GM04503 (cell line): Measurements from ENCODE around the gene HBG1.
A peak's percentile ranks its signal among the peaks of the same experiment; 100 is the strongest.

Experiments used
- DNase-seq: peaks from one replicate; pipeline ENCODE4 v3.0.0-alpha.2; 2012; ENCODE audit warnings: low read depth

The HBG1 gene

GRCh38 chr11:5225480-5225871 is 24.2 kb downstream of the HBG1 start:
- no peak for DNase-seq

GRCh38 chr11:5224538-5225479 is 24.8 kb downstream of the HBG1 start:
- DNase-seq, result no peak

- no peak for DNase-seq
Observed at GRCh38 chr11:5223686-5224085, 26.0 kb downstream of the HBG1 start.

DNA sequence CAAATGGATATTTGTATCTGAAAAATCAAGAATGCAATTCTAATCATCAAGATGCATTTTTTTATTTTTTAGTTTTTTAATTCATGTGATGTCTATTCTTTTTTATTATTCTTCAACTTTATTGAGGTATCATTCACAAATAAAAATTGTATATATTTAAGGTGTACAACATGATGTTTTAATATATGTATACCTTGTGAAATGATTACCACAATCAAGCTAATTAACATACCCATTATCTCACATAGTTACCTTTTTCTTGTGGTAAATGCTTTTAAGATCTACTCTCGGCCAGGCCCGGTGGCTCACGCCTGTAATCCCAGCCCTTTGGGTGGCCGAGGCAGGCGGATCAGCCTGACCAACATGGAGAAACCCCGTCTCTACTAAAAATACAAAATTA is 26.5 kb downstream of the HBG1 start:
- DNase-seq, result no peak

GRCh38 chr11:5210376-5210885 is 39.2 kb downstream of the HBG1 start:
- no peak for DNase-seq

- peak; percentile 35 for DNase-seq
Observed at GRCh38 chr11:5204787-5205186, 44.9 kb downstream of the HBG1 start.

GRCh38 chr11:5203366-5203765 is 46.3 kb downstream of the HBG1 start:
- no peak for DNase-seq

DNA sequence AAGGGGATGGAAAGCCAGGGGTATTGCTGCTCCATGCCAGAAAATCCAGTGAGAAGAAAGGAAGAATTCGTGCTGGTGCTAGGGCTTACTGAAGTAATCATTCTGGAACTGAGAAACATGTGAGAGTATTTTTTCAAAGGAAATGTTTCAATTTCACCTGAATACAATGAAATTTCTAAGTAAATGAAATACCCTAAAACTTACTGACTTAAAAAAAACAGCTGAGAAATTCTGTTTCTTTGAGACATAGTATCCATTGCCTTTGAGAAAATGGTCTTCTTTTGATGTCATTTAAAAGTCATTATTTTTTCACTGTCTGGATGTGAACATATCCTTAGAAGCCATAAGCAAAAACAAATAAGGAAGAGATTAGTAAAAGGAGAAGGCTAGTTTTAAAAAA is 49.1 kb downstream of the HBG1 start, which contains the start of gene OR51V1:
Gene OR51V1, minus strand, starts transcription at position 101 of the 400 bp plus-strand sequence. Its CDS starts 0 bp downstream, at position 101.
- no peak for DNase-seq

DNA sequence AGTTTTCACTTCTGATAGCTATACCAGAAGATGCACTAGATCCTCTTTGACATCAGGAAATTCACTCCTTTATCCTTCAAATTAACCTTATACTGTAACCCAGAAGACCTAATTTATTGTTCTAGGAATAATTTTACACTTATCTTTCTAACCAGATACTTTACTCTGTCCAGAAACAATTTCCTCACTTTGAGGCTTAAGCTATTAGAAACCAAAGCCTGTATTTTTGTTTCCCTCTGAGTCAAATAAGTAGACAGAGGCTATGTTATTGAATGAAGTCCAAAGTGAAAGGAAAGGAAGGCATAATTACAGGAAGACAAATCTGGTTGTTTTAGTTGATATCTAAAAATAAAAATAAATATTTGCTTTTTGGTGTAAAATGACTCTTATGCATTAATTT is 51.4 kb downstream of the HBG1 start:
- DNase-seq, result no peak
